Natural killer cell treated with Interleukin-12 subunit alpha and Interleukin-12 subunit beta and Interleukin-15 and Interleukin-18, amount 100 ng/mL, for 72 hours (primary cell): ENCODE measurements around the gene DNAJB5. TPM values are rescaled to one million over a fixed set of nuclear protein-coding genes. Genes with fewer than 3 reads are reported as not detected.
"Not testable (repeated sequence)": the region's sequence is repeated elsewhere in the genome, so short reads cannot be mapped to it uniquely, and the experiment has no call there.

Experiments used
- ATAC-seq, 2 donors: fragments of 150-1000 bp; cut with Tn5 transposase in 1 of 2; sonication (Bioruptor Pico), chemical (Tn5 transposase) in 1 of 2; 2 replicates each; pipeline ENCODE4 v1.10.0; 2021
- DNase-seq: peaks from one replicate; pipeline ENCODE4 v3.0.0; 2022; ENCODE audit warnings: low spot score
- H3K27ac Mint-ChIP-seq, 2 donors: 1 replicate in 1 of 2; 2 replicates in 1 of 2; pipeline ENCODE4 v1.8.0; 2022; ENCODE audit warnings: mixed read lengths in 2 of 2, mild to moderate bottlenecking in 1 of 2, moderate library complexity in 1 of 2
- H3K27me3 Mint-ChIP-seq, 2 donors: 1 replicate in 1 of 2; 2 replicates in 1 of 2; pipeline ENCODE4 v1.8.0; 2022; ENCODE audit warnings: mixed read lengths in 2 of 2
- H3K36me3 Mint-ChIP-seq: one replicate; pipeline ENCODE4 v1.8.0; 2022; ENCODE audit warnings: mixed read lengths
- H3K4me1 Mint-ChIP-seq, 2 donors: 1 replicate in 1 of 2; 2 replicates in 1 of 2; pipeline ENCODE4 v1.8.0; 2022; ENCODE audit warnings: low read depth in 2 of 2, mixed read lengths in 2 of 2, mild to moderate bottlenecking in 1 of 2
- H3K4me3 Mint-ChIP-seq: one replicate; pipeline ENCODE4 v1.8.0; 2022; ENCODE audit warnings: mixed read lengths
- H3K9me3 Mint-ChIP-seq: 2 replicates; pipeline ENCODE4 v1.8.0; 2022; ENCODE audit warnings: mixed read lengths
- total RNA-seq, 2 donors: library from RNA; stranded (reverse); gene quantifications; one replicate each; pipeline ENCODE4 v1.2.3, GENCODE V29; 2022

DNAJB5 gene
- total RNA-seq, 2 donors from 2014 or later, result 1.7 to 5.0 TPM

- no peaks in the 10 kb centered on the region for H3K27me3 Mint-ChIP-seq
- H3K9me3 Mint-ChIP-seq, result no peaks in the 10 kb centered on the region
- ATAC-seq (no peak), DNase-seq (no peak)
- H3K36me3 Mint-ChIP-seq, result no peaks in the 10 kb centered on the region
- peaks cover 5 to 6% of the 10 kb centered on the region in 2 donors for H3K4me1 Mint-ChIP-seq
- H3K27ac Mint-ChIP-seq, result no peak overlapping the region
- H3K4me3 Mint-ChIP-seq, result no peak overlapping the region
Measured at GRCh38 chr9:34999576-34999975, 10.0 kb downstream of the DNAJB5 start.

GRCh38 chr9:35000535-35001284, 11.2 kb downstream of the DNAJB5 start:
- no peaks in the 10 kb centered on the region for H3K36me3 Mint-ChIP-seq
- H3K27me3 Mint-ChIP-seq, result no peaks in the 10 kb centered on the region
- H3K4me1 Mint-ChIP-seq, result peaks cover 5 to 6% of the 10 kb centered on the region in 2 donors
- ATAC-seq, result no peak
- no peak for DNase-seq
- H3K9me3 Mint-ChIP-seq, result no peaks in the 10 kb centered on the region
- H3K4me3 Mint-ChIP-seq, result no peak overlapping the region
- no peak overlapping the region for H3K27ac Mint-ChIP-seq

- H3K4me1 Mint-ChIP-seq, result peaks cover 5 to 6% of the 10 kb centered on the region in 2 donors
- no peak overlapping the region for H3K27ac Mint-ChIP-seq
- ATAC-seq (no peak), DNase-seq (no peak)
- no peak overlapping the region for H3K4me3 Mint-ChIP-seq
- H3K27me3 Mint-ChIP-seq, result no peaks in the 10 kb centered on the region
- H3K36me3 Mint-ChIP-seq, result no peaks in the 10 kb centered on the region
- H3K9me3 Mint-ChIP-seq, result no peaks in the 10 kb centered on the region
Measured at GRCh38 chr9:35001285-35001677, 11.7 kb downstream of the DNAJB5 start.

GRCh38 chr9:35001803-35002502, 12.4 kb downstream of the DNAJB5 start:
- Mint-ChIP-seq H3K4me1 (peaks cover 3 to 5% of the 10 kb centered on the region in 2 donors), H3K36me3 (no peaks in the 10 kb centered on the region), H3K27me3 (no peaks in the 10 kb centered on the region), H3K4me3 (no peak overlapping the region), H3K27ac (no peak overlapping the region), H3K9me3 (no peaks in the 10 kb centered on the region)
- ATAC-seq (peak in 1 of 2 donors; percentile 31), DNase-seq (no peak)

GRCh38 chr9:35002623-35003022, 13.1 kb downstream of the DNAJB5 start:
- Mint-ChIP-seq H3K4me1 (peaks cover 3 to 5% of the 10 kb centered on the region in 2 donors), H3K27ac (no peak overlapping the region), H3K9me3 (no peaks in the 10 kb centered on the region), H3K27me3 (no peaks in the 10 kb centered on the region), H3K4me3 (no peak overlapping the region), H3K36me3 (no peaks in the 10 kb centered on the region)
- DNase-seq, result no peak
- ATAC-seq, result no peak

GRCh38 chr9:35004299-35004698, 14.8 kb downstream of the DNAJB5 start:
- H3K9me3 Mint-ChIP-seq, H3K27ac Mint-ChIP-seq, H3K4me1 Mint-ChIP-seq, H3K4me3 Mint-ChIP-seq, H3K27me3 Mint-ChIP-seq, DNase-seq, H3K36me3 Mint-ChIP-seq, ATAC-seq: not testable (repeated sequence)

GRCh38 chr9:35010351-35010958, 20.9 kb downstream of the DNAJB5 start:
- Mint-ChIP-seq H3K4me1 (no peaks in the 10 kb centered on the region), H3K27me3 (no peaks in the 10 kb centered on the region), H3K27ac (no peak overlapping the region), H3K9me3 (peaks cover 7% of the 10 kb centered on the region), H3K4me3 (no peak overlapping the region), H3K36me3 (peaks cover 23% of the 10 kb centered on the region)
- no peak for ATAC-seq
- DNase-seq, result no peak

GRCh38 chr9:35014517-35014916, 25.0 kb downstream of the DNAJB5 start:
- peaks cover 29% of the 10 kb centered on the region for H3K36me3 Mint-ChIP-seq
- H3K9me3 Mint-ChIP-seq, result peaks cover 7% of the 10 kb centered on the region
- H3K27ac Mint-ChIP-seq, result no peak overlapping the region
- no peaks in the 10 kb centered on the region for H3K27me3 Mint-ChIP-seq
- no peaks in the 10 kb centered on the region for H3K4me1 Mint-ChIP-seq
- ATAC-seq (no peak), DNase-seq (no peak)
- H3K4me3 Mint-ChIP-seq, result no peak overlapping the region

- Mint-ChIP-seq H3K36me3 (peaks cover 23% of the 10 kb centered on the region), H3K4me1 (peaks cover 7 to 14% of the 10 kb centered on the region in 2 donors)
- not testable (repeated sequence) for DNase-seq, H3K27me3 Mint-ChIP-seq, H3K4me3 Mint-ChIP-seq, ATAC-seq, H3K9me3 Mint-ChIP-seq, H3K27ac Mint-ChIP-seq
Measured at GRCh38 chr9:35023443-35023842, 33.9 kb downstream of the DNAJB5 start.

- H3K36me3 Mint-ChIP-seq, result peaks cover 5% of the 10 kb centered on the region
- H3K27ac Mint-ChIP-seq, result no peak overlapping the region
- H3K4me1 Mint-ChIP-seq, result peaks cover 7 to 14% of the 10 kb centered on the region in 2 donors
- no peaks in the 10 kb centered on the region for H3K27me3 Mint-ChIP-seq
- H3K9me3 Mint-ChIP-seq, result no peaks in the 10 kb centered on the region
- no peak overlapping the region for H3K4me3 Mint-ChIP-seq
- no peak for DNase-seq
- no peak for ATAC-seq
Measured at GRCh38 chr9:35026671-35027070, 37.1 kb downstream of the DNAJB5 start.

GRCh38 chr9:35027374-35027773, 37.8 kb downstream of the DNAJB5 start:
- H3K36me3 Mint-ChIP-seq, result no peaks in the 10 kb centered on the region
- ATAC-seq (no peak), DNase-seq (no peak)
- no peaks in the 10 kb centered on the region for H3K27me3 Mint-ChIP-seq
- no peaks in the 10 kb centered on the region for H3K9me3 Mint-ChIP-seq
- H3K4me1 Mint-ChIP-seq, result peaks cover 7 to 9% of the 10 kb centered on the region in 2 donors
- H3K4me3 Mint-ChIP-seq, result no peak overlapping the region
- no peak overlapping the region for H3K27ac Mint-ChIP-seq

GRCh38 chr9:35027860-35028259, 38.3 kb downstream of the DNAJB5 start:
- no peak for ATAC-seq
- Mint-ChIP-seq H3K36me3 (no peaks in the 10 kb centered on the region), H3K27me3 (no peaks in the 10 kb centered on the region), H3K27ac (no peak overlapping the region), H3K4me3 (no peak overlapping the region), H3K9me3 (no peaks in the 10 kb centered on the region), H3K4me1 (peaks cover 7 to 9% of the 10 kb centered on the region in 2 donors)
- DNase-seq, result no peak

- no peaks in the 10 kb centered on the region for H3K9me3 Mint-ChIP-seq
- no peaks in the 10 kb centered on the region for H3K27me3 Mint-ChIP-seq
- H3K4me1 Mint-ChIP-seq, result peaks cover 6 to 7% of the 10 kb centered on the region in 2 donors
- ATAC-seq (no peak), DNase-seq (no peak)
- no peak overlapping the region for H3K27ac Mint-ChIP-seq
- no peak overlapping the region for H3K4me3 Mint-ChIP-seq
- no peaks in the 10 kb centered on the region for H3K36me3 Mint-ChIP-seq
Measured at GRCh38 chr9:35028341-35028740, 38.8 kb downstream of the DNAJB5 start.

- DNase-seq, result no peak
- Mint-ChIP-seq H3K36me3 (no peaks in the 10 kb centered on the region), H3K9me3 (no peaks in the 10 kb centered on the region), H3K27me3 (no peaks in the 10 kb centered on the region), H3K4me1 (no peaks in the 10 kb centered on the region), H3K4me3 (no peak overlapping the region), H3K27ac (no peak overlapping the region)
- ATAC-seq, result no peak
Measured at GRCh38 chr9:35029241-35029640, 39.7 kb downstream of the DNAJB5 start.
